ES-I3 (cell line): Measurements from ENCODE around the gene ARVCF.

ENCODE experiments used
- H3K36me3 ChIP-seq: 2 replicates; pipeline ENCODE4 v1.6.1; 2013; ENCODE audit warnings: mild to moderate bottlenecking, low read length, control low read depth, moderate library complexity; ENCODE audit not compliant: insufficient read depth
- H3K4me1 ChIP-seq: 2 replicates; pipeline ENCODE4 v1.6.1; 2013; ENCODE audit warnings: mild to moderate bottlenecking, control low read depth, low read length; ENCODE audit not compliant: insufficient read depth
- H3K9ac ChIP-seq: 2 replicates; pipeline ENCODE4 v1.6.1; 2013; ENCODE audit warnings: low read depth, mild to moderate bottlenecking, low read length, moderate library complexity
- H3K9me3 ChIP-seq: 2 replicates; pipeline ENCODE4 v1.6.1; 2013; ENCODE audit warnings: mild to moderate bottlenecking, low read length, moderate library complexity; ENCODE audit not compliant: control insufficient read depth, insufficient read depth

Gene ARVCF

DNA sequence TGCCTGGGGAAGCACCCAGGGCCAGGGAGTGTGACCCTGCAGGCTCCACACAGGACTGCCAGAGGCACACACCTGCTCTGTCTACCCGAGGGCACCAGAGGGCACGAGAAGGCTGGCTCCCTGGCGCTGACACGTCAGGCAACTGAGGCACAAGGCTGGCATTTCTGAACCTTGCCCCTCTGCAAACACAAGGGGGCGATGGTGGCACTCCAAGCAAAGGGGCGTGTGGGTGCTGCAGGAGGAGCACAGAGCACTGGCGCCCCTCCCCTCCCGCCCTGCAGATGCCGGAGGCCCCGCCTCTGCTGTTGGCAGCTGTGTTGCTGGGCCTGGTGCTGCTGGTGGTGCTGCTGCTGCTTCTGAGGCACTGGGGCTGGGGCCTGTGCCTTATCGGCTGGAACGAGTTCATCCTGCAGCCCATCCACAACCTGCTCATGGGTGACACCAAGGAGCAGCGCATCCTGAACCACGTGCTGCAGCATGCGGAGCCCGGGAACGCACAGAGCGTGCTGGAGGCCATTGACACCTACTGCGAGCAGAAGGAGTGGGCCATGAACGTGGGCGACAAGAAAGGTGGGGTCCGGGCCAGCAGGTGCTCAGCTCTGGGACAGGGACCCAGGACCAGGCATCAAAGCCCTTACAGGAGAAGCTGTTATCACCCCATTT lies 54.2 kb downstream of the ARVCF start:
- Histone ChIP-seq H3K9me3 (no peaks in the 10 kb centered on the region), H3K4me1 (peaks cover 14% of the 10 kb centered on the region; the same call in 1 of the 2 replicates), H3K36me3 (no peaks in the 10 kb centered on the region), H3K9ac (no peak overlapping the region)

- Histone ChIP-seq H3K9me3 (no peaks in the 10 kb centered on the region), H3K36me3 (no peaks in the 10 kb centered on the region), H3K9ac (no peak overlapping the region), H3K4me1 (peaks cover 14% of the 10 kb centered on the region; the same call in 1 of the 2 replicates)
These were observed 54.8 kb downstream of the ARVCF start for GRCh38 chr22:19961868-19962245.

GRCh38 chr22:19961201-19961580 lies 55.4 kb downstream of the ARVCF start:
- H3K9me3 ChIP-seq = no peaks in the 10 kb centered on the region
- H3K9ac ChIP-seq = no peak overlapping the region
- H3K36me3 ChIP-seq = no peaks in the 10 kb centered on the region
- peaks cover 14% of the 10 kb centered on the region; the same call in 1 of the 2 replicates for H3K4me1 ChIP-seq

DNA sequence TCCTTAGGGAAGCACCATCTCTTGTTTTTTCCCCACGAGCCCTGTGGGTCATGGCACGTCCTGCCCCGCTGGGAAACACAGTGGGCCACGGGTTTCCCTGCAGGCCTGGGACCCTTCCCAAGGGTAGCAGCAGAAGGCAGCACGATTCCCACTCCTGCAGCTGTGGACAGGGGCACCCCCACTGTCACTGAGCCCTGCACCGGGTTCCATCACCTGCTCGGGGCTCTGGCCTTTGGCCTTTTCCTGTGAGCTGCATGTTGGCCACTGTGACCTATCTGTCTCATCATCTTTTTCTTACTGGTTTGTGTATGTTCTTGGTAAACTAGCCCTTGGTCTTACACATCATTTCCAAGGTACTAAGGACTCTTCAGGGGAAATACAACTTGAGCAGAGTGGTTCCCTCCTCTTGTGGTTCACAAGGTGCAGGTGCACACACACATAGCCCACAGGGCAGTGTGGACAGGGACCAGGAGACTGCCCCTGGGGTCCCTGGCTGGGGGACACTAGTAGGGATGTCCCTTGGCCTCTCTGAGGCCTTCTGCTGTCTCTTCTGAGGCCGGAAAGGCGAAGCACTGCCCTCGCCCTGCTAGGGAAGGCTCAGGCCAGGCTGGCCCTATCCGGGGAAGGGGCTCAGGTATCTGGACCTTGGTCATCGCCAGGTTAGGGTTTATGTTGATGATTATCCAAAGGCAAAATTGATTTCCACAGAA lies 56.0 kb downstream of the ARVCF start:
- Histone ChIP-seq H3K9ac (no peak overlapping the region), H3K9me3 (no peaks in the 10 kb centered on the region), H3K4me1 (peaks cover 14% of the 10 kb centered on the region; the same call in 1 of the 2 replicates), H3K36me3 (no peaks in the 10 kb centered on the region)

DNA sequence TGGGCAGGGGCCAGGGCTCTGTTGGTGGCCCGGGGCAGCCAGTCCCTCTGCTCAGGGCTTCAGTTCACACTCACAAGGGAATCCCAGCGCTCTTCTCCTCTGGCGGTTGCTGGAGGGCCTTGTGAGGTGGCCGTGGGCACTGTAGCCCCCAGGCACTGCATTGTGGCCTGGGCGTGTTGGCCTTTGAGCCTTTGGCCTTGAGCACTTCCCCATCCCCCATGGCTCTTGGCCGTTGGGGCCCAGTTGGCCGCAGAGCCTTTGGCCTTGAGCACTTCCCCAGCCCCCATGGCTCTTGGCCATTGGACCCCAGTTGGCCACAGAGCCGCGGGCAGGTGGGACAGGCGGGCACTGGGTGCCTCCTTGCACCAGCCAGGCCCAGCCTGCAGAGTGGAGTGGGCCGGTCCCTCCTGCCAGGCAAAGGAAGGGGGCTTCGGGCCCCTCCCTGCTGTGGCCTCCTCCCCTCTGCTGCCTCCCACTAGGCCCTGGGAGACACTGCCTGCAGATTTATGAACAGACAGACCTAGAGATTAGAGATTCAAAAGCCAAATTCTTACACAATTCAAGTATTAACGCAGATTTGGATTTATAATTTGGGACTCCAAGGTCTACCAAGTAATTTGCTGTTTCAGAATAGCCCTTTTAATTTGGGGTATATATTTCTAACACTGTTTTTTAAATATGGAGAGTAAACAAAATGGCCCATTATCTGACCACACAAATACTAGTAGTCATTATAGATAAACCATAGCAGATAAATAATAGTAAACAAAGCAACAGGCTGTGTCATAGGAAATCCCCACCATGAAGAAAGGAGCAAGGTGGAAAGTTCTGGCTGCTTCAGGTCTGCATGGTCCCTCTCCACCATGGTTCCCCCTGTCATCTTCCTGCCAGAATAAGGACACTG lies 56.8 kb downstream of the ARVCF start:
- Histone ChIP-seq H3K36me3 (no peaks in the 10 kb centered on the region), H3K9me3 (no peaks in the 10 kb centered on the region), H3K4me1 (peaks cover 14% of the 10 kb centered on the region; the same call in 1 of the 2 replicates), H3K9ac (no peak overlapping the region; the same call in 1 of the 2 replicates)

DNA sequence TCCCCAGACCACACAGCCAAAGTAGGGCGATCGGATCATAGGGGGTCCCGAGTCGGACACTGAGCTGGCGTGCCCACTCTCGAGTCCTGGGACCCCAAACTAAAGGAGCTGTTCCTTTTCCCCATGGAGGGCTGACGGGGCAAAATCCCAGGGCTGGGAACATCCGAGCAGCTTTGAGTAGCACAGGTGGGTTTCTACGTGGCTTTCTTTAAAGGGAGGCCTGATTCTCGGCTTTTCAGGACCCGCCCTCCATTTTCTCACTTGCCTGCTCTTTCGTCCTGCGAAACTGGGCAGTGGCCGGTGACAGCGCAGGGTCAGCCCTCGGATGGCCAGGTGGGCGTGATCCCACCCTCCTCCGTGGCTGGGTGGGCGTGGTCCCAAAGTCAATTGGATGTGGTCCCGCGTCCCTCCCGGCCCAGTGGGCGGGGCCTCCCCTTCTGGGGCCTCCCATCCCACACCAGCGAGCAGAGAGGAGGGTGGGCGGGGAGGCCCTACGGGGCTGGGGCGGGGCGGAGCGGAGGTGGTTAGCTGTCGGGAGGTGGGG lies 57.5 kb downstream of the ARVCF start:
- peak overlapping the region; percentile 80 for H3K9ac ChIP-seq
- H3K36me3 ChIP-seq = no peaks in the 10 kb centered on the region

GRCh38 chr22:19958083-19959042 lies 58.3 kb downstream of the ARVCF start:
- Histone ChIP-seq H3K36me3 (no peaks in the 10 kb centered on the region), H3K9me3 (no peaks in the 10 kb centered on the region), H3K4me1 (peaks cover 14% of the 10 kb centered on the region; the same call in 1 of the 2 replicates), H3K9ac (peak overlapping the region; percentile 80)

More for the DNA sequence above, 57.5 kb downstream of the ARVCF start:
- Histone ChIP-seq H3K4me1 (peaks cover 14% of the 10 kb centered on the region; the same call in 1 of the 2 replicates), H3K9me3 (no peaks in the 10 kb centered on the region)

DNA sequence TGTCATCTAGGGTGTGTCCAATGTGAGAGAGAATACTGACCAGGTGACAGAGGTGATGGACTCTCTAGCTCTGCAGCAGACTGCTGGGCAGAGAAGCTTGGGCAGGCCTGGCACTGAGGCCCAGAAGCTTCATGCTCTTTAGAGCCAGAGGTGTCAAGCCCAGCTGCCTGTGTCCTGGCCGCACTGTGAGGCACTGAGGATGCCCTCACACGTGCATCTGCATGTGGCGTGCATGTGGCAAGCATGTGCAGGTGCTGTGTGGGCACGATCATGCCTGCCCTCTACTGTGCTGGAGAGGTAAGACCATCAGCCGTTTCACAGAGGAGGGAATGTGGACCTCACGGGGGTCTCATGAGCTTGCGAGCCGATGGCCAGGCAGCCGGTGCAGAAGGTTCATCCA lies 59.2 kb downstream of the ARVCF start:
- Histone ChIP-seq H3K9ac (no peak overlapping the region), H3K36me3 (no peaks in the 10 kb centered on the region)

GRCh38 chr22:19955241-19956128 lies 61.1 kb downstream of the ARVCF start:
- Histone ChIP-seq H3K36me3 (no peaks in the 10 kb centered on the region), H3K9ac (no peak overlapping the region), H3K9me3 (no peaks in the 10 kb centered on the region), H3K4me1 (peaks cover 8% of the 10 kb centered on the region; the same call in 1 of the 2 replicates)

More for the DNA sequence above, 59.2 kb downstream of the ARVCF start:
- peaks cover 9% of the 10 kb centered on the region; the same call in 1 of the 2 replicates for H3K4me1 ChIP-seq
- H3K9me3 ChIP-seq = no peaks in the 10 kb centered on the region

DNA sequence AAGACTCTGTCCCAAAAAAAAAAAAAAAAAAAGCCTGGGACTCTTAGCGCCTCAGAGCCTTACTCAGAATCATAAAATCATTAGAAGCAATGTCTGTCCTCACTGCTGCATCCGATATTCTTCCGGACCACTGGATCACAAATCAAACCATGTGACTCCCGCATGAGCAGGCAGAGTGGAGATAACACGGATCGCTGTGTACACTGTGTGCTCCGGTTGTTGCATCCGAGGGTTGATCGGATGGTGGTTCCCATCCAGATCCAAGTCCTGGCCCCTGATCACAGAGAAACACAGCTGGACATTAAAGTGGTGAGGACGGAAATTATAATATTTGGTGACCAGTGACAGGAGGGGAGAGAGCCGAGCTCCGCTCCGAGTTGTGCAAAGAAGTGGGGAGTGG lies 65.3 kb downstream of the ARVCF start:
- Histone ChIP-seq H3K36me3 (no peaks in the 10 kb centered on the region), H3K9me3 (no peaks in the 10 kb centered on the region), H3K9ac (no peak overlapping the region), H3K4me1 (peaks cover 10% of the 10 kb centered on the region; the same call in 1 of the 2 replicates)

GRCh38 chr22:19948057-19948760 lies 68.4 kb downstream of the ARVCF start:
- H3K9me3 ChIP-seq = no peaks in the 10 kb centered on the region
- H3K4me1 ChIP-seq = peaks cover 11% of the 10 kb centered on the region
- no peaks in the 10 kb centered on the region for H3K36me3 ChIP-seq
- H3K9ac ChIP-seq = no peak overlapping the region
